GM10248 (cell line): ENCODE results near the gene VAC14.

Experiments used
- CTCF ChIA-PET: fragments of 300-600 bp; sonication (Branson Sonifier 250); formaldehyde crosslinking; extraction: SDS; loops from one replicate; lab custom pipeline; 2021; ENCODE audit warnings: antibody characterized with exemption; lab: Yijun Ruan, JAX
- POLR2A ChIA-PET: fragments of 350-650 bp; sonication (Branson Sonifier 250); formaldehyde crosslinking; extraction: SDS; loops from one replicate; lab custom pipeline; 2020; ENCODE audit warnings: antibody characterized with exemption; lab: Yijun Ruan, JAX
- DNase-seq: peaks from one replicate; pipeline ENCODE4 v3.0.0; 2012; ENCODE audit errors: extremely low spot score
- CTCF ChIP-seq: IDR thresholded peaks from 2 replicates; pipeline ENCODE4 v1.5.1; 2012; ENCODE audit warnings: mild to moderate bottlenecking, low read depth; ENCODE audit errors: extremely low read depth, missing control alignments, control extremely low read depth

Gene VAC14

GRCh38 chr16:70665113-70665694, 135.8 kb downstream of the VAC14 start:
- no peak for TF ChIP-seq CTCF
- no peak for DNase-seq
- POLR2A ChIA-PET: no interaction called here
- CTCF ChIA-PET: interaction anchor here (0.9 to 1.4 kb wide), 2 partner anchors 10 to 12 kb away, joined by 3 to 4 read pairs; no protein-coding TSS in a partner anchor

GRCh38 chr16:70664325-70665112, 136.4 kb downstream of the VAC14 start:
- no peak for TF ChIP-seq CTCF
- CTCF ChIA-PET: interaction anchor here (1.4 kb wide), 1 partner anchor 11 kb away, joined by 3 read pairs; no protein-coding TSS in a partner anchor
- DNase-seq: no peak
- POLR2A ChIA-PET: no interaction called here

- ChIA-PET POLR2A (no interaction called here), CTCF (interaction anchor here (1.4 kb wide), 1 partner anchor 12 kb away, joined by 3 read pairs; no protein-coding TSS in a partner anchor)
- TF ChIP-seq CTCF: no peak
- DNase-seq: no peak
These were observed 137.2 kb downstream of the VAC14 start for GRCh38 chr16:70663524-70664324.

GRCh38 chr16:70662991-70663523, 137.9 kb downstream of the VAC14 start:
- ChIA-PET CTCF (interaction anchor here (1.8 kb wide), 1 partner anchor 107 kb away, joined by 6 read pairs; no protein-coding TSS in a partner anchor), POLR2A (no interaction called here)

GRCh38 chr16:70661918-70662641, 138.9 kb downstream of the VAC14 start:
- CTCF ChIA-PET: interaction anchor here (1.1 to 1.8 kb wide), 3 partner anchors 8 to 292 kb away, joined by 3 to 6 read pairs (median 4); no protein-coding TSS in a partner anchor
- TF ChIP-seq CTCF: no peak
- POLR2A ChIA-PET: no interaction called here
- no peak for DNase-seq

More at GRCh38 chr16:70662991-70663523, 137.9 kb downstream of the VAC14 start:
- no peak for DNase-seq
- no peak for TF ChIP-seq CTCF
